MM.1S (cell line): ENCODE results near the gene GRIK4.
A peak's percentile ranks its signal among the peaks of the same experiment; 100 is the strongest.

Experiments
- DNase-seq: peaks from one replicate; pipeline ENCODE4 v3.0.0-alpha.2; 2015
- H2AFZ ChIP-seq: fragments of 300-600 bp; sonication (generic); 2 replicates; pipeline ENCODE4 v1.6.0; 2016; ENCODE audit warnings: antibody characterized with exemption, low read length
- H3F3A ChIP-seq: fragments of 300-600 bp; sonication (generic); 2 replicates; pipeline ENCODE4 v1.6.1; 2016; ENCODE audit warnings: mild to moderate bottlenecking, antibody characterized with exemption, low read length, moderate library complexity, mixed read lengths; ENCODE audit not compliant: insufficient read depth
- H3K27ac ChIP-seq: fragments of 300-600 bp; sonication (generic); 2 replicates; pipeline ENCODE4 v1.5.1; 2016; ENCODE audit warnings: mild to moderate bottlenecking, low read length
- H3K27me3 ChIP-seq: fragments of 300-600 bp; sonication (generic); replicated peaks from 2 replicates; pipeline ENCODE4 v1.6.0; 2016; ENCODE audit warnings: low read length; ENCODE audit not compliant: insufficient read depth
- H3K36me3 ChIP-seq: fragments of 300-600 bp; sonication (generic); replicated peaks from 2 replicates; pipeline ENCODE4 v1.6.1; 2016; ENCODE audit warnings: mild to moderate bottlenecking, low read length, mixed read lengths; ENCODE audit not compliant: insufficient read depth
- H3K4me1 ChIP-seq: fragments of 300-600 bp; sonication (generic); 2 replicates; pipeline ENCODE4 v1.6.1; 2016; ENCODE audit warnings: low read length, mixed read lengths
- H3K4me2 ChIP-seq: fragments of 300-600 bp; sonication (generic); 2 replicates; pipeline ENCODE4 v1.6.0; 2016; ENCODE audit warnings: low read depth, low read length
- H3K4me3 ChIP-seq: fragments of 300-600 bp; sonication (generic); 2 replicates; pipeline ENCODE4 v1.5.1; 2016; ENCODE audit warnings: low read length, mixed read lengths
- H3K79me2 ChIP-seq: fragments of 300-600 bp; sonication (generic); 2 replicates; pipeline ENCODE4 v1.6.1; 2016; ENCODE audit warnings: mixed run types, low read length, mixed read lengths
- H3K9ac ChIP-seq: fragments of 300-600 bp; sonication (generic); 2 replicates; pipeline ENCODE4 v1.6.1; 2016; ENCODE audit warnings: low read length, mixed read lengths
- H3K9me2 ChIP-seq: fragments of 300-600 bp; sonication (generic); replicated peaks from 2 replicates; pipeline ENCODE4 v1.6.1; 2016; ENCODE audit warnings: mild to moderate bottlenecking, low read length, mixed read lengths; ENCODE audit not compliant: insufficient read depth
- H3K9me3 ChIP-seq: fragments of 300-600 bp; sonication (generic); replicated peaks from 2 replicates; pipeline ENCODE4 v1.6.1; 2016; ENCODE audit warnings: mild to moderate bottlenecking, low read length, mixed read lengths; ENCODE audit not compliant: insufficient read depth
- H4K20me1 ChIP-seq: fragments of 300-600 bp; sonication (generic); 2 replicates; pipeline ENCODE4 v1.6.1; 2016; ENCODE audit warnings: mild to moderate bottlenecking, low read length, moderate library complexity, mixed read lengths; ENCODE audit not compliant: insufficient read depth
- EZH2 ChIP-seq: fragments of 300-600 bp; sonication (generic); optimal IDR thresholded peaks from 2 replicates; pipeline ENCODE3; 2017; ENCODE audit warnings: low read depth, mild to moderate bottlenecking, antibody characterized with exemption, low read length, mixed read lengths
- EZH2phosphoT487 ChIP-seq: fragments of 300-600 bp; sonication (generic); IDR thresholded peaks from 2 replicates; pipeline ENCODE4 v1.6.1; 2018; ENCODE audit warnings: antibody characterized with exemption, low read length
- TF ChIP-seq, protein P1 (sequence below): fragments of 300-600 bp; sonication (generic); IDR thresholded peaks from 2 replicates; pipeline ENCODE4 v1.5.1; 2016; ENCODE audit warnings: antibody characterized with exemption, low read length, mixed read lengths

GRIK4 gene

GRCh38 chr11:120952461-120953434 lies 441.2 kb downstream of the GRIK4 start:
- Histone ChIP-seq H3K79me2 (no peaks in the 10 kb centered on the region), H3K9me2 (no peaks in the 10 kb centered on the region), H3K4me3 (no peak overlapping the region), H3F3A (no peaks in the 10 kb centered on the region), H3K4me1 (no peaks in the 10 kb centered on the region), H3K27me3 (no peaks in the 10 kb centered on the region), H3K4me2 (peak overlapping the region; percentile 33; the same call in 1 of the 2 replicates), H2AFZ (peak overlapping the region; percentile 54), H3K9ac (no peak overlapping the region), H3K27ac (no peak overlapping the region), H3K36me3 (no peaks in the 10 kb centered on the region), H3K9me3 (no peaks in the 10 kb centered on the region), H4K20me1 (no peaks in the 10 kb centered on the region)
- TF ChIP-seq, protein P1, sequence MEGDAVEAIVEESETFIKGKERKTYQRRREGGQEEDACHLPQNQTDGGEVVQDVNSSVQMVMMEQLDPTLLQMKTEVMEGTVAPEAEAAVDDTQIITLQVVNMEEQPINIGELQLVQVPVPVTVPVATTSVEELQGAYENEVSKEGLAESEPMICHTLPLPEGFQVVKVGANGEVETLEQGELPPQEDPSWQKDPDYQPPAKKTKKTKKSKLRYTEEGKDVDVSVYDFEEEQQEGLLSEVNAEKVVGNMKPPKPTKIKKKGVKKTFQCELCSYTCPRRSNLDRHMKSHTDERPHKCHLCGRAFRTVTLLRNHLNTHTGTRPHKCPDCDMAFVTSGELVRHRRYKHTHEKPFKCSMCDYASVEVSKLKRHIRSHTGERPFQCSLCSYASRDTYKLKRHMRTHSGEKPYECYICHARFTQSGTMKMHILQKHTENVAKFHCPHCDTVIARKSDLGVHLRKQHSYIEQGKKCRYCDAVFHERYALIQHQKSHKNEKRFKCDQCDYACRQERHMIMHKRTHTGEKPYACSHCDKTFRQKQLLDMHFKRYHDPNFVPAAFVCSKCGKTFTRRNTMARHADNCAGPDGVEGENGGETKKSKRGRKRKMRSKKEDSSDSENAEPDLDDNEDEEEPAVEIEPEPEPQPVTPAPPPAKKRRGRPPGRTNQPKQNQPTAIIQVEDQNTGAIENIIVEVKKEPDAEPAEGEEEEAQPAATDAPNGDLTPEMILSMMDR = peak; percentile 77
- no peak for TF ChIP-seq EZH2
- DNase-seq = peak; percentile 48

GRCh38 chr11:120954381-120954780 lies 442.8 kb downstream of the GRIK4 start:
- H3K36me3 ChIP-seq = no peaks in the 10 kb centered on the region
- H3K27me3 ChIP-seq = no peaks in the 10 kb centered on the region
- DNase-seq = no peak
- H3K4me2 ChIP-seq = no peak overlapping the region
- no peaks in the 10 kb centered on the region for H3K4me1 ChIP-seq
- H4K20me1 ChIP-seq = no peaks in the 10 kb centered on the region
- H3K27ac ChIP-seq = no peak overlapping the region
- H3K9me2 ChIP-seq = no peaks in the 10 kb centered on the region
- no peaks in the 10 kb centered on the region for H3K9me3 ChIP-seq
- TF ChIP-seq EZH2phosphoT487 (no peak), EZH2 (no peak)
- TF ChIP-seq, protein P1 = no peak
- no peak overlapping the region for H2AFZ ChIP-seq
- no peak overlapping the region for H3K4me3 ChIP-seq
- no peaks in the 10 kb centered on the region for H3F3A ChIP-seq
- no peak overlapping the region for H3K9ac ChIP-seq
- H3K79me2 ChIP-seq = no peaks in the 10 kb centered on the region

- Histone ChIP-seq H3K27ac (no peak overlapping the region), H3K4me1 (no peaks in the 10 kb centered on the region), H3F3A (no peaks in the 10 kb centered on the region), H3K27me3 (no peaks in the 10 kb centered on the region), H3K9me3 (no peaks in the 10 kb centered on the region), H3K4me2 (no peak overlapping the region), H2AFZ (no peak overlapping the region), H4K20me1 (no peaks in the 10 kb centered on the region), H3K79me2 (no peaks in the 10 kb centered on the region), H3K9me2 (no peaks in the 10 kb centered on the region), H3K36me3 (no peaks in the 10 kb centered on the region), H3K9ac (no peak overlapping the region), H3K4me3 (no peak overlapping the region)
- TF ChIP-seq EZH2 = no peak
- no peak for TF ChIP-seq EZH2phosphoT487
- TF ChIP-seq, protein P1 = no peak
- DNase-seq = peak; percentile 16
Measured at GRCh38 chr11:120956710-120957495, 445.4 kb downstream of the GRIK4 start.
